Measurements from ENCODE around the gene DRAXIN.
A peak's percentile ranks its signal among the peaks of the same experiment; 100 is the strongest.

DRAXIN gene

GRCh38 chr1:11714831-11715575 is 23.5 kb downstream of the DRAXIN start:
- H3K4me3 ChIP-seq (ENCODE audit: low read length in 2 of 2): no peak overlapping the region
- H3K27ac ChIP-seq (replicated peaks; ENCODE audit: low read length): no peak overlapping the region
- H4K91ac ChIP-seq (ENCODE audit: low read depth, low read length, poor library complexity): no peak overlapping the region
- no CpG with 5 or more reads among the region's 24 CpGs for WGBS, 2 donors (ENCODE audit: extremely low coverage in 2 of 2, insufficient read length in 2 of 2, insufficient replicate concordance in 1 of 2)
- peak overlapping the region; percentile 21 for H3K9ac ChIP-seq (ENCODE audit: low read depth, low read length, poor library complexity)
- H3K4ac ChIP-seq (ENCODE audit: low read length): no peak overlapping the region
- no peak for DNase-seq (ENCODE audit: low spot score)
- H2BK5ac ChIP-seq (ENCODE audit: low read length): no peak overlapping the region
- no peak overlapping the region for H2AK5ac ChIP-seq (ENCODE audit: low read depth, low read length)
- H3K36me3 ChIP-seq (replicated peaks in 1 of 2; ENCODE audit: control insufficient read depth in 2 of 2, insufficient read depth in 2 of 2, low read length in 2 of 2): peaks cover 1 to 78% of the 10 kb centered on the region in 2 donors
- no peak overlapping the region for H2BK15ac ChIP-seq (ENCODE audit: low read length)
- H3K9me3 ChIP-seq (replicated peaks in 1 of 2; ENCODE audit: control insufficient read depth in 2 of 2, insufficient read depth in 1 of 2, low read depth in 1 of 2, low read length in 2 of 2): no peaks in the 10 kb centered on the region
- no peak overlapping the region for H3K4me2 ChIP-seq (ENCODE audit: insufficient read depth, low read length, poor library complexity, severe bottlenecking)
- no peak overlapping the region for H4K8ac ChIP-seq (ENCODE audit: low read depth, low read length)
- no peaks in the 10 kb centered on the region for H3K27me3 ChIP-seq (ENCODE audit: control insufficient read depth in 3 of 3, insufficient read depth in 3 of 3, low read depth in 1 of 3, low read length in 3 of 3)
- no peak overlapping the region for H2BK12ac ChIP-seq (ENCODE audit: low read length)
- H3K4me1 ChIP-seq (ENCODE audit: control insufficient read depth in 2 of 2, insufficient read depth in 1 of 2, low read depth in 1 of 2, low read length in 2 of 2): no peaks in the 10 kb centered on the region
- H3K79me1 ChIP-seq (ENCODE audit: low read depth, low read length): no peaks in the 10 kb centered on the region
- H2BK120ac ChIP-seq (ENCODE audit: low read depth, low read length): no peak overlapping the region
- H3K18ac ChIP-seq (ENCODE audit: low read length): no peak overlapping the region
- H3K14ac ChIP-seq (ENCODE audit: low read length): peak overlapping the region; percentile 33
- no peak overlapping the region for H3K23ac ChIP-seq (ENCODE audit: low read depth, low read length, poor library complexity)
- no peak overlapping the region for H2AFZ ChIP-seq (ENCODE audit: low read length)

GRCh38 chr1:11719313-11720032 is 28.0 kb downstream of the DRAXIN start:
- Histone ChIP-seq H2AK5ac (ENCODE audit: low read depth, low read length) (no peak overlapping the region), H2AFZ (ENCODE audit: low read length) (no peak overlapping the region), H2BK12ac (ENCODE audit: low read length) (no peak overlapping the region), H3K4me1 (ENCODE audit: control insufficient read depth in 2 of 2, insufficient read depth in 1 of 2, low read depth in 1 of 2, low read length in 2 of 2) (no peaks in the 10 kb centered on the region), H2BK120ac (ENCODE audit: low read depth, low read length) (no peak overlapping the region), H3K27ac (replicated peaks; ENCODE audit: low read length) (no peak overlapping the region), H2BK15ac (ENCODE audit: low read length) (no peak overlapping the region), H3K36me3 (replicated peaks in 1 of 2; ENCODE audit: control insufficient read depth in 2 of 2, insufficient read depth in 2 of 2, low read length in 2 of 2) (peaks cover 0 to 76% of the 10 kb centered on the region in 2 donors), H3K79me1 (ENCODE audit: low read depth, low read length) (no peaks in the 10 kb centered on the region), H3K4me2 (ENCODE audit: insufficient read depth, low read length, poor library complexity, severe bottlenecking) (peak overlapping the region; percentile 52), H3K23ac (ENCODE audit: low read depth, low read length, poor library complexity) (peak overlapping the region; percentile 83), H3K9ac (ENCODE audit: low read depth, low read length, poor library complexity) (no peak overlapping the region), H2BK5ac (ENCODE audit: low read length) (peak overlapping the region; percentile 11), H3K18ac (ENCODE audit: low read length) (peak overlapping the region; percentile 53), H3K9me3 (replicated peaks in 1 of 2; ENCODE audit: control insufficient read depth in 2 of 2, insufficient read depth in 1 of 2, low read depth in 1 of 2, low read length in 2 of 2) (no peaks in the 10 kb centered on the region), H3K4me3 (ENCODE audit: low read length in 2 of 2) (no peak overlapping the region), H3K27me3 (ENCODE audit: control insufficient read depth in 3 of 3, insufficient read depth in 3 of 3, low read depth in 1 of 3, low read length in 3 of 3) (no peaks in the 10 kb centered on the region), H4K91ac (ENCODE audit: low read depth, low read length, poor library complexity) (no peak overlapping the region), H4K8ac (ENCODE audit: low read depth, low read length) (no peak overlapping the region), H3K4ac (ENCODE audit: low read length) (no peak overlapping the region), H3K14ac (ENCODE audit: low read length) (no peak overlapping the region)
- DNase-seq (ENCODE audit: low spot score): peak; percentile 48
- no CpG with 5 or more reads among the region's 44 CpGs for WGBS, 2 donors (ENCODE audit: extremely low coverage in 2 of 2, insufficient read length in 2 of 2, insufficient replicate concordance in 1 of 2)

GRCh38 chr1:11720033-11720376 is 28.5 kb downstream of the DRAXIN start:
- Histone ChIP-seq H4K91ac (ENCODE audit: low read depth, low read length, poor library complexity) (no peak overlapping the region), H3K4me2 (ENCODE audit: insufficient read depth, low read length, poor library complexity, severe bottlenecking) (no peak overlapping the region), H4K8ac (ENCODE audit: low read depth, low read length) (no peak overlapping the region), H3K9me3 (replicated peaks in 1 of 2; ENCODE audit: control insufficient read depth in 2 of 2, insufficient read depth in 1 of 2, low read depth in 1 of 2, low read length in 2 of 2) (no peaks in the 10 kb centered on the region), H2BK120ac (ENCODE audit: low read depth, low read length) (no peak overlapping the region), H3K27ac (replicated peaks; ENCODE audit: low read length) (no peak overlapping the region), H2BK15ac (ENCODE audit: low read length) (no peak overlapping the region), H2AK5ac (ENCODE audit: low read depth, low read length) (no peak overlapping the region), H3K36me3 (replicated peaks in 1 of 2; ENCODE audit: control insufficient read depth in 2 of 2, insufficient read depth in 2 of 2, low read length in 2 of 2) (peaks cover 0 to 74% of the 10 kb centered on the region in 2 donors), H2AFZ (ENCODE audit: low read length) (no peak overlapping the region), H3K9ac (ENCODE audit: low read depth, low read length, poor library complexity) (no peak overlapping the region), H3K4me3 (ENCODE audit: low read length in 2 of 2) (no peak overlapping the region), H3K27me3 (ENCODE audit: control insufficient read depth in 3 of 3, insufficient read depth in 3 of 3, low read depth in 1 of 3, low read length in 3 of 3) (no peaks in the 10 kb centered on the region), H3K4me1 (ENCODE audit: control insufficient read depth in 2 of 2, insufficient read depth in 1 of 2, low read depth in 1 of 2, low read length in 2 of 2) (no peaks in the 10 kb centered on the region), H2BK12ac (ENCODE audit: low read length) (no peak overlapping the region), H3K4ac (ENCODE audit: low read length) (no peak overlapping the region), H3K23ac (ENCODE audit: low read depth, low read length, poor library complexity) (no peak overlapping the region), H3K79me1 (ENCODE audit: low read depth, low read length) (no peaks in the 10 kb centered on the region), H2BK5ac (ENCODE audit: low read length) (no peak overlapping the region), H3K18ac (ENCODE audit: low read length) (no peak overlapping the region), H3K14ac (ENCODE audit: low read length) (no peak overlapping the region)
- no CpG with 5 or more reads among the region's 12 CpGs for WGBS, 2 donors (ENCODE audit: extremely low coverage in 2 of 2, insufficient read length in 2 of 2, insufficient replicate concordance in 1 of 2)
- no peak for DNase-seq (ENCODE audit: low spot score)

- Histone ChIP-seq H4K91ac (ENCODE audit: low read depth, low read length, poor library complexity) (no peak overlapping the region), H2BK120ac (ENCODE audit: low read depth, low read length) (no peak overlapping the region), H3K79me1 (ENCODE audit: low read depth, low read length) (no peaks in the 10 kb centered on the region), H3K27me3 (ENCODE audit: control insufficient read depth in 3 of 3, insufficient read depth in 3 of 3, low read depth in 1 of 3, low read length in 3 of 3) (no peaks in the 10 kb centered on the region), H4K8ac (ENCODE audit: low read depth, low read length) (no peak overlapping the region), H3K4ac (ENCODE audit: low read length) (no peak overlapping the region), H2BK15ac (ENCODE audit: low read length) (no peak overlapping the region), H3K4me1 (ENCODE audit: control insufficient read depth in 2 of 2, insufficient read depth in 1 of 2, low read depth in 1 of 2, low read length in 2 of 2) (no peaks in the 10 kb centered on the region), H3K23ac (ENCODE audit: low read depth, low read length, poor library complexity) (no peak overlapping the region), H2AFZ (ENCODE audit: low read length) (no peak overlapping the region), H2BK5ac (ENCODE audit: low read length) (no peak overlapping the region), H3K18ac (ENCODE audit: low read length) (no peak overlapping the region), H3K36me3 (replicated peaks in 1 of 2; ENCODE audit: control insufficient read depth in 2 of 2, insufficient read depth in 2 of 2, low read length in 2 of 2) (peaks cover 0 to 69% of the 10 kb centered on the region in 2 donors), H3K9ac (ENCODE audit: low read depth, low read length, poor library complexity) (no peak overlapping the region), H3K4me2 (ENCODE audit: insufficient read depth, low read length, poor library complexity, severe bottlenecking) (no peak overlapping the region), H3K27ac (replicated peaks; ENCODE audit: low read length) (no peak overlapping the region), H2AK5ac (ENCODE audit: low read depth, low read length) (no peak overlapping the region), H3K9me3 (replicated peaks in 1 of 2; ENCODE audit: control insufficient read depth in 2 of 2, insufficient read depth in 1 of 2, low read depth in 1 of 2, low read length in 2 of 2) (no peaks in the 10 kb centered on the region), H3K14ac (ENCODE audit: low read length) (no peak overlapping the region), H3K4me3 (ENCODE audit: low read length in 2 of 2) (no peak overlapping the region), H2BK12ac (ENCODE audit: low read length) (no peak overlapping the region)
- DNase-seq (ENCODE audit: low spot score): no peak
- WGBS, 2 donors (ENCODE audit: extremely low coverage in 2 of 2, insufficient read length in 2 of 2, insufficient replicate concordance in 1 of 2): no CpG with 5 or more reads among the region's 4 CpGs
Observed at GRCh38 chr1:11720525-11720924, 29.0 kb downstream of the DRAXIN start.
